Measurements from ENCODE around the gene MLF2. TPM values are rescaled to one million over a fixed set of nuclear protein-coding genes. Genes with fewer than 3 reads are reported as not detected.

MLF2 gene
- total and polyA plus RNA-seq, 2 of the 13 experiments (the other 11 are each of a cell fraction or from before 2014, with no cell fraction given): 88.1 to 167 TPM

- TF ChIP-seq USF2 (IDR thresholded peaks at IDR 0.05; ENCODE audit: low read depth, low read length): no peak
- no peak; the same call in 1 of the 2 replicates for TF ChIP-seq USF2 (CRISPR knock-in tag; IDR thresholded peaks at IDR 0.05; ENCODE audit: borderline replicate concordance)
- no peak for TF ChIP-seq ZBTB42 (CRISPR knock-in tag; IDR thresholded peaks at IDR 0.05)
- peak; percentile 71; the same call in 1 of the 2 replicates for TF ChIP-seq ZNF572 (CRISPR knock-in tag; IDR thresholded peaks at IDR 0.05)
- peak; percentile 62 for TF ChIP-seq IKZF5 (CRISPR knock-in tag; IDR thresholded peaks at IDR 0.05)
- peak; percentile 78 for TF ChIP-seq ARNT2 (CRISPR knock-in tag; IDR thresholded peaks at IDR 0.05; ENCODE audit: low read depth)
- no peak; the same call in 1 of the 2 replicates for TF ChIP-seq TERF1 (CRISPR knock-in tag; IDR thresholded peaks at IDR 0.05)
- TF ChIP-seq ZNF720 (CRISPR knock-in tag; IDR thresholded peaks at IDR 0.05): no peak
- TF ChIP-seq SALL2 (CRISPR knock-in tag; IDR thresholded peaks at IDR 0.05): peak; percentile 89
- TF ChIP-seq AGO1 (IDR thresholded peaks at IDR 0.05; ENCODE audit: low read depth, low read length, poor library complexity, severe bottlenecking): no peak
- TF ChIP-seq JUNB (CRISPR knock-in tag; IDR thresholded peaks at IDR 0.05; ENCODE audit: borderline replicate concordance): no peak
- no peak for TF ChIP-seq RFX1 (IDR thresholded peaks at IDR 0.05)
- no peak for TF ChIP-seq ZNF275 (CRISPR knock-in tag; IDR thresholded peaks at IDR 0.05; ENCODE audit: borderline replicate concordance)
- peak; percentile 98 for TF ChIP-seq ZFX (CRISPR knock-in tag; IDR thresholded peaks at IDR 0.05; ENCODE audit: low read depth)
- no peak for TF ChIP-seq STAG1 (CRISPR knock-in tag; IDR thresholded peaks at IDR 0.05)
- TF ChIP-seq TOPORS (CRISPR knock-in tag; IDR thresholded peaks at IDR 0.05): no peak
- TF ChIP-seq SOX6 (IDR thresholded peaks at IDR 0.05): no peak
- peak; percentile 26 for TF ChIP-seq SOX6 (CRISPR knock-in tag; IDR thresholded peaks at IDR 0.05)
- TF ChIP-seq ZNF362 (CRISPR knock-in tag; IDR thresholded peaks at IDR 0.05; ENCODE audit: borderline replicate concordance): no peak; the same call in 1 of the 2 replicates
- TF ChIP-seq HNF1B (CRISPR knock-in tag; IDR thresholded peaks at IDR 0.05): peak; percentile 38; the same call in 1 of the 2 replicates
Measured at GRCh38 chr12:6752921-6753771, at the start of gene MLF2 (continued).
